PFSK-1 (cell line): ENCODE results near the gene MYMK.

Source experiments
- FOXP2 ChIP-seq: optimal IDR thresholded peaks from 2 replicates; pipeline ENCODE3; 2011; ENCODE audit warnings: borderline replicate concordance, control low read depth, inconsistent platforms; ENCODE audit not compliant: insufficient read depth; ENCODE audit errors: extremely low read length, extremely low read depth
- POLR2AphosphoS5 ChIP-seq: IDR thresholded peaks from 2 replicates; pipeline ENCODE4 v1.6.1; 2012; ENCODE audit warnings: low read depth, mild to moderate bottlenecking, control low read depth, low read length, moderate library complexity
- REST ChIP-seq, 2 experiments: IDR thresholded peaks; 2 replicates each; pipeline versions ENCODE4 v1.6.1 to v1.8.0; 2011 to 2012; ENCODE audit warnings: low read depth in 2 of 2, low read length in 2 of 2, control low read depth in 1 of 2, inconsistent platforms in 1 of 2, mild to moderate bottlenecking in 1 of 2, moderate library complexity in 1 of 2; ENCODE audit not compliant: insufficient read depth in 1 of 2
- SIN3A ChIP-seq: IDR thresholded peaks from 2 replicates; pipeline ENCODE4 v1.6.1; 2012; ENCODE audit warnings: mild to moderate bottlenecking, low read length, moderate library complexity, borderline replicate concordance; ENCODE audit not compliant: insufficient read depth
- TAF1 ChIP-seq: IDR thresholded peaks from 2 replicates; pipeline ENCODE4 v1.6.1; 2012; ENCODE audit warnings: low read length, control low read depth, borderline replicate concordance; ENCODE audit not compliant: insufficient read depth

MYMK gene

GRCh38 chr9:133519693-133520092 lies 5.1 kb downstream of the MYMK start:
- TF ChIP-seq POLR2AphosphoS5: no peak
- no peak for TF ChIP-seq FOXP2
- no peak for TF ChIP-seq REST (IDR thresholded peaks at IDR 0.05; ENCODE audit: insufficient read depth in 1 of 2, low read depth in 2 of 2, low read length in 2 of 2)
- no peak for TF ChIP-seq TAF1
- no peak for TF ChIP-seq SIN3A

- TF ChIP-seq POLR2AphosphoS5 (no peak), REST (IDR thresholded peaks at IDR 0.05; ENCODE audit: insufficient read depth in 1 of 2, low read depth in 2 of 2, low read length in 2 of 2) (no peak), FOXP2 (no peak), TAF1 (no peak), SIN3A (no peak)
These were observed 5.9 kb downstream of the MYMK start for GRCh38 chr9:133518706-133519449.

GRCh38 chr9:133518200-133518599 lies 6.6 kb downstream of the MYMK start:
- TF ChIP-seq REST (IDR thresholded peaks at IDR 0.05; ENCODE audit: insufficient read depth in 1 of 2, low read depth in 2 of 2, low read length in 2 of 2): no peak
- no peak for TF ChIP-seq TAF1
- TF ChIP-seq SIN3A: no peak
- no peak for TF ChIP-seq FOXP2
- TF ChIP-seq POLR2AphosphoS5: no peak

- TF ChIP-seq REST (IDR thresholded peaks at IDR 0.05; ENCODE audit: insufficient read depth in 1 of 2, low read depth in 2 of 2, low read length in 2 of 2): no peak
- no peak for TF ChIP-seq TAF1
- no peak for TF ChIP-seq POLR2AphosphoS5
- TF ChIP-seq FOXP2: no peak
- no peak for TF ChIP-seq SIN3A
These were observed 7.0 kb downstream of the MYMK start for GRCh38 chr9:133517711-133518110.

DNA sequence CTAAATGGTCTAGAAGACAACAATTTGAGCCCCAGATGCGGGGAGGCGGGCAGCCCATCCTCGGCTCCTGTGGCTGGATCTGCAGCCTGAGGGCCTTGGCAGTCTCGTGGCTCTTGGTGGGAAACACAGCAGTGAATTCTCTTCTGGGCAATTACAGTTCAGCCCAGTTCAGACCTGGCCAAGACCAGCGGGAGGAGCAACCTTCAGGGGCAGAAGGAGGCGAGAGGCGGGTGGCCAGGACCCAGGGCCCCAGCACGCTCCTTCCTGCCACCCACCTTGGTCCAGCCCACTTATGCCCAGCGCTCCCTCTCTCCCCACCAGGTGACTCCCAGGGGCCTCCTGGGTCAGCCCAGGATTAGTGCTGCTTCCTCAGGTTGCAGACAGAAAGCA lies 7.8 kb downstream of the MYMK start:
- TF ChIP-seq TAF1 (no peak), FOXP2 (no peak), POLR2AphosphoS5 (no peak), SIN3A (no peak), REST (IDR thresholded peaks at IDR 0.05; ENCODE audit: insufficient read depth in 1 of 2, low read depth in 2 of 2, low read length in 2 of 2) (no peak)
